ENCODE measurements around the gene THSD4. TPM values are rescaled to one million over a fixed set of nuclear protein-coding genes. Genes with fewer than 3 reads are reported as not detected.
A peak's percentile ranks its signal among the peaks of the same experiment; 100 is the strongest.

THSD4 gene
- total and polyA plus RNA-seq, 4 donors, result 6.0 to 42.4 (median 18.5) TPM

- peak overlapping the region in 1 of 2 donors; percentile 52 for H3K27ac ChIP-seq (ENCODE audit: low read depth in 1 of 2, low read length in 1 of 2)
- ATAC-seq (ENCODE audit: insufficient read depth, low FRiP score) (no peak), DNase-seq (no peak)
- no peak overlapping the region for H3K4me3 ChIP-seq
- H3K9me3 ChIP-seq (ENCODE audit: control insufficient read depth in 4 of 4, insufficient read depth in 3 of 4, low read length in 3 of 4), result no peaks in the 10 kb centered on the region
- H3K9ac ChIP-seq (ENCODE audit: insufficient read depth in 1 of 2, low read length in 2 of 2), result no peak overlapping the region
- H3K4me1 ChIP-seq (ENCODE audit: control insufficient read depth in 5 of 5, insufficient read depth in 5 of 5, low read length in 5 of 5), result peaks cover 2 to 29% (median 19%) of the 10 kb centered on the region in 5 donors
- TF ChIP-seq, protein P1, sequence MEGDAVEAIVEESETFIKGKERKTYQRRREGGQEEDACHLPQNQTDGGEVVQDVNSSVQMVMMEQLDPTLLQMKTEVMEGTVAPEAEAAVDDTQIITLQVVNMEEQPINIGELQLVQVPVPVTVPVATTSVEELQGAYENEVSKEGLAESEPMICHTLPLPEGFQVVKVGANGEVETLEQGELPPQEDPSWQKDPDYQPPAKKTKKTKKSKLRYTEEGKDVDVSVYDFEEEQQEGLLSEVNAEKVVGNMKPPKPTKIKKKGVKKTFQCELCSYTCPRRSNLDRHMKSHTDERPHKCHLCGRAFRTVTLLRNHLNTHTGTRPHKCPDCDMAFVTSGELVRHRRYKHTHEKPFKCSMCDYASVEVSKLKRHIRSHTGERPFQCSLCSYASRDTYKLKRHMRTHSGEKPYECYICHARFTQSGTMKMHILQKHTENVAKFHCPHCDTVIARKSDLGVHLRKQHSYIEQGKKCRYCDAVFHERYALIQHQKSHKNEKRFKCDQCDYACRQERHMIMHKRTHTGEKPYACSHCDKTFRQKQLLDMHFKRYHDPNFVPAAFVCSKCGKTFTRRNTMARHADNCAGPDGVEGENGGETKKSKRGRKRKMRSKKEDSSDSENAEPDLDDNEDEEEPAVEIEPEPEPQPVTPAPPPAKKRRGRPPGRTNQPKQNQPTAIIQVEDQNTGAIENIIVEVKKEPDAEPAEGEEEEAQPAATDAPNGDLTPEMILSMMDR (IDR thresholded peaks at IDR 0.05; ENCODE audit: control extremely low read depth, extremely low read depth), result no peak
- H3K36me3 ChIP-seq (ENCODE audit: control insufficient read depth in 4 of 4, insufficient read depth in 4 of 4, low read length in 4 of 4), result no peaks in the 10 kb centered on the region
- WGBS, 2 donors, result 30 to 54% methylated on average over 4 of the region's 5 CpGs
- no peaks in the 10 kb centered on the region for H3K27me3 ChIP-seq (ENCODE audit: control insufficient read depth in 3 of 3, insufficient read depth in 3 of 3, low read length in 2 of 3)
These were observed 270.2 kb downstream of the THSD4 start for GRCh38 chr15:71385457-71385856.

DNA sequence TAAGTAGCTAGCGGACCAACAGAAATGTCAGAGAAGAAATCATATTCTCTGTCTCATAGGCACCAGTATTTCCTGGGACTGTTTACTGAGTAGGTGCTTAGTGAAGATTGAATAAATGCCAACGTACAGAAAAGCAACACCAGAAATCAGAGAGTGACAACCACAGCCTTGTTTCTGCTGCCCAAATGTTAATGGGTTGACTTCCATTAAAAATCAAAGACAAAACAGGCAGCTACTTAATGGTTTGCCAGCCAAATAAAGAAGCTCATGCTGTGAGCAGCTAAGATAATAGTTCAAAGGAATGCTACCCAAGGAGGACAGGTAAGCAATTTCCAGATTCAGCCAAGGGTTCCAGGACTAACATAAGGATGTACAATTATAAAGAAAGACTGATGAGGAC, 270.7 kb downstream of the THSD4 start:
- ATAC-seq (ENCODE audit: insufficient read depth, low FRiP score) (no peak), DNase-seq (peak in 1 of 3 donors; percentile 22)
- WGBS, 2 donors, result 56 to 57% methylated on average over 2 of the region's 2 CpGs
- H3K9me3 ChIP-seq (ENCODE audit: control insufficient read depth in 4 of 4, insufficient read depth in 3 of 4, low read length in 3 of 4), result no peaks in the 10 kb centered on the region
- H3K27me3 ChIP-seq (ENCODE audit: control insufficient read depth in 3 of 3, insufficient read depth in 3 of 3, low read length in 2 of 3), result no peaks in the 10 kb centered on the region
- H3K27ac ChIP-seq (ENCODE audit: low read depth in 1 of 2, low read length in 1 of 2), result no peak overlapping the region
- H3K4me3 ChIP-seq, result no peak overlapping the region
- no peak overlapping the region for H3K9ac ChIP-seq (ENCODE audit: insufficient read depth in 1 of 2, low read length in 2 of 2)
- peaks cover 2 to 29% (median 19%) of the 10 kb centered on the region in 5 donors for H3K4me1 ChIP-seq (ENCODE audit: control insufficient read depth in 5 of 5, insufficient read depth in 5 of 5, low read length in 5 of 5)
- H3K36me3 ChIP-seq (ENCODE audit: control insufficient read depth in 4 of 4, insufficient read depth in 4 of 4, low read length in 4 of 4), result no peaks in the 10 kb centered on the region
- TF ChIP-seq, protein P1 (IDR thresholded peaks at IDR 0.05; ENCODE audit: control extremely low read depth, extremely low read depth), result no peak

DNA sequence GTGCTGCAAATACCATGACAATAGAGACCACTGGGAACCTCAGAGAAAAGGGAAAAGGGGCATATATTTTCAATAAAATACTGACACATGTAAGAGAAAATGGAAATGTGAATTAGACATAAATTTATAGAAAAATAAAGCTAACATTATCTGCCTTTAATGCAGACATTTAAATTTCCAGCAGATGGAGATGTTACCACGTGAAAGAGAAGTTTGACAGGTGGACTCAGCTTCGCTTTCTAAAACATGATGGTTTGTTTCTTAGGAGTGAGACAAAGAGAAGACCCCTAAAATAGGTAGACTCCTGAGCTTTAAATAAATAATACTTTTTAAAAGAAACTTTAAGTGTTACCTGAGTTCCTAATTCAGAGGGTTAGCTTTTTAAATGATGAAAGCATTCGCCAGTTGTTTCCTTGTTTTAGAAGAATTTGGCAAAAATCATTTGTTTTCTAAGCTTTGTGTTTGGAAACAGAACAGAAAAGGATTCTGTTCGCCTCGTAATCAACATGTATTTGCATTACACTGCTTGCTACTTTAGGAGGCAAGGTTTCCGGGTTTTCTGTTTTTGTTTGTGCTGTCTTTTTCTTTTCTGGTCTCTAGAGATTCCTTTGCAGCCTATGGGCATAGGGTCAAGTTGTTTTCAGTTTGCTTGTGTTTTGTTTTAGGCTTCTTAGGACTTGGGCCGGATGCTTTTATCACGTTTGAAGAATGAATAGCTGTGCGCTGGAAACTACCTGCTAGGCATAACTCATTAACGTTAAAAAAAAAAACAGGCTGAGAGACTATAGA, 271.4 kb downstream of the THSD4 start:
- TF ChIP-seq, protein P1 (IDR thresholded peaks at IDR 0.05; ENCODE audit: control extremely low read depth, extremely low read depth), result no peak
- Histone ChIP-seq H3K4me1 (ENCODE audit: control insufficient read depth in 5 of 5, insufficient read depth in 5 of 5, low read length in 5 of 5) (peaks cover 2 to 33% (median 19%) of the 10 kb centered on the region in 5 donors), H3K27ac (ENCODE audit: low read depth in 1 of 2, low read length in 1 of 2) (no peak overlapping the region), H3K9ac (ENCODE audit: insufficient read depth in 1 of 2, low read length in 2 of 2) (no peak overlapping the region), H3K4me3 (no peak overlapping the region), H3K27me3 (ENCODE audit: control insufficient read depth in 3 of 3, insufficient read depth in 3 of 3, low read length in 2 of 3) (no peaks in the 10 kb centered on the region), H3K9me3 (ENCODE audit: control insufficient read depth in 4 of 4, insufficient read depth in 3 of 4, low read length in 3 of 4) (no peaks in the 10 kb centered on the region), H3K36me3 (ENCODE audit: control insufficient read depth in 4 of 4, insufficient read depth in 4 of 4, low read length in 4 of 4) (no peaks in the 10 kb centered on the region)
- ATAC-seq (ENCODE audit: insufficient read depth, low FRiP score) (no peak), DNase-seq (peak in 2 of 3 donors; percentile 72 to 74)
- whole genome bisulfite sequencing, 2 donors, result 16 to 30% methylated on average over 10 of the region's 10 CpGs

Data from lung (tissue), 12 donors.